Upper lobe of left lung (tissue), 4 donors: ENCODE data around the gene CRISP3.

Experiments used
- CTCF ChIP-seq, 6 experiments: fragments of 450-650 bp in 4 of 6; fragments of 200-600 bp in 2 of 6; sonication (generic) in 2 of 6; IDR thresholded peaks; one replicate each; pipeline ENCODE4 v1.5.1; 2016 to 2019; ENCODE audit warnings: antibody characterized with exemption in 6 of 6
- POLR2A ChIP-seq, 4 donors: fragments of 450-650 bp; IDR thresholded peaks; one replicate each; pipeline ENCODE4 v1.5.1; 2016 to 2017; ENCODE audit warnings: antibody characterized with exemption in 4 of 4, mild to moderate bottlenecking in 2 of 4
- POLR2AphosphoS5 ChIP-seq, 2 donors: sonication (generic); formaldehyde crosslinking; IDR thresholded peaks; one replicate each; pipeline ENCODE4 v1.5.1; 2017; ENCODE audit warnings: antibody characterized with exemption in 2 of 2

- TF ChIP-seq CTCF (IDR thresholded peaks at IDR 0.05) (no peak), POLR2A (IDR thresholded peaks at IDR 0.05) (no peak), POLR2AphosphoS5 (IDR thresholded peaks at IDR 0.05) (no peak)
These were observed 30.9 kb upstream of the CRISP3 start for GRCh38 chr6:49775043-49775442.
